ENCODE results near the gene FBL.
"Not testable (repeated sequence)": the region's sequence is repeated elsewhere in the genome, so short reads cannot be mapped to it uniquely, and the experiment has no call there.

The FBL gene

GRCh38 chr19:39845933-39846677 is at the start of gene FBL:
Gene FBL (minus strand): TSS chr19:39846379. CDS start chr19:39846300, 79 bp downstream.
- H3K27ac ChIP-seq (ENCODE audit: low read length) = peak within 1 kb of the TSS; percentile 71; the same call in 1 of the 2 replicates
- peak; percentile 97 for DNase-seq

GRCh38 chr19:39895096-39895495 is 48.9 kb upstream of the FBL start:
- not testable (repeated sequence) for H3K9ac ChIP-seq (ENCODE audit: low read length); H3K79me2 ChIP-seq (ENCODE audit: low read length); H3K36me3 ChIP-seq (replicated peaks; ENCODE audit: insufficient read depth, low read length); H3K27ac ChIP-seq (ENCODE audit: low read length); H3K4me1 ChIP-seq (ENCODE audit: low read length); H3F3A ChIP-seq (ENCODE audit: insufficient read depth, low read length); H3K9me2 ChIP-seq (replicated peaks; ENCODE audit: insufficient read depth, low read length); H3K27me3 ChIP-seq (replicated peaks; ENCODE audit: insufficient read depth, low read length); H3K9me3 ChIP-seq (replicated peaks; ENCODE audit: insufficient read depth, low read length); H3K4me2 ChIP-seq (ENCODE audit: low read depth, low read length); H2AFZ ChIP-seq (ENCODE audit: low read length); DNase-seq; H4K20me1 ChIP-seq (ENCODE audit: insufficient read depth, low read length); H3K4me3 ChIP-seq (ENCODE audit: low read length)

More at GRCh38 chr19:39845933-39846677, at the start of gene FBL:
- peaks cover 30% of the 10 kb centered on the region for H3K4me1 ChIP-seq (ENCODE audit: low read length)
- peak within 1 kb of the TSS; percentile 65 for H2AFZ ChIP-seq (ENCODE audit: low read length)
- H3K36me3 ChIP-seq (replicated peaks; ENCODE audit: insufficient read depth, low read length) = no peaks in the 10 kb centered on the region; the same call in 1 of the 2 replicates
- H4K20me1 ChIP-seq (ENCODE audit: insufficient read depth, low read length) = peaks cover 26% of the 10 kb centered on the region; the same call in 1 of the 2 replicates
- no peaks in the 10 kb centered on the region for H3K9me3 ChIP-seq (replicated peaks; ENCODE audit: insufficient read depth, low read length)
- H3F3A ChIP-seq (ENCODE audit: insufficient read depth, low read length) = peaks cover 18% of the 10 kb centered on the region
- TF ChIP-seq EZH2phosphoT487 (IDR thresholded peaks at IDR 0.05; ENCODE audit: low read length) (no peak), EZH2 (optimal IDR thresholded peaks at IDR 0.05; ENCODE audit: low read depth, low read length) (no peak)
- TF ChIP-seq, protein P1, sequence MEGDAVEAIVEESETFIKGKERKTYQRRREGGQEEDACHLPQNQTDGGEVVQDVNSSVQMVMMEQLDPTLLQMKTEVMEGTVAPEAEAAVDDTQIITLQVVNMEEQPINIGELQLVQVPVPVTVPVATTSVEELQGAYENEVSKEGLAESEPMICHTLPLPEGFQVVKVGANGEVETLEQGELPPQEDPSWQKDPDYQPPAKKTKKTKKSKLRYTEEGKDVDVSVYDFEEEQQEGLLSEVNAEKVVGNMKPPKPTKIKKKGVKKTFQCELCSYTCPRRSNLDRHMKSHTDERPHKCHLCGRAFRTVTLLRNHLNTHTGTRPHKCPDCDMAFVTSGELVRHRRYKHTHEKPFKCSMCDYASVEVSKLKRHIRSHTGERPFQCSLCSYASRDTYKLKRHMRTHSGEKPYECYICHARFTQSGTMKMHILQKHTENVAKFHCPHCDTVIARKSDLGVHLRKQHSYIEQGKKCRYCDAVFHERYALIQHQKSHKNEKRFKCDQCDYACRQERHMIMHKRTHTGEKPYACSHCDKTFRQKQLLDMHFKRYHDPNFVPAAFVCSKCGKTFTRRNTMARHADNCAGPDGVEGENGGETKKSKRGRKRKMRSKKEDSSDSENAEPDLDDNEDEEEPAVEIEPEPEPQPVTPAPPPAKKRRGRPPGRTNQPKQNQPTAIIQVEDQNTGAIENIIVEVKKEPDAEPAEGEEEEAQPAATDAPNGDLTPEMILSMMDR (IDR thresholded peaks at IDR 0.05; ENCODE audit: low read length) = no peak
- H3K9ac ChIP-seq (ENCODE audit: low read length) = peak within 1 kb of the TSS; percentile 95
- no peaks in the 10 kb centered on the region for H3K27me3 ChIP-seq (replicated peaks; ENCODE audit: insufficient read depth, low read length)
- H3K79me2 ChIP-seq (ENCODE audit: low read length) = peaks cover 51% of the 10 kb centered on the region
- peak within 1 kb of the TSS; percentile 98 for H3K4me3 ChIP-seq (ENCODE audit: low read length)
- H3K9me2 ChIP-seq (replicated peaks; ENCODE audit: insufficient read depth, low read length) = no peaks in the 10 kb centered on the region
- peak within 1 kb of the TSS; percentile 93 for H3K4me2 ChIP-seq (ENCODE audit: low read depth, low read length)

DNA sequence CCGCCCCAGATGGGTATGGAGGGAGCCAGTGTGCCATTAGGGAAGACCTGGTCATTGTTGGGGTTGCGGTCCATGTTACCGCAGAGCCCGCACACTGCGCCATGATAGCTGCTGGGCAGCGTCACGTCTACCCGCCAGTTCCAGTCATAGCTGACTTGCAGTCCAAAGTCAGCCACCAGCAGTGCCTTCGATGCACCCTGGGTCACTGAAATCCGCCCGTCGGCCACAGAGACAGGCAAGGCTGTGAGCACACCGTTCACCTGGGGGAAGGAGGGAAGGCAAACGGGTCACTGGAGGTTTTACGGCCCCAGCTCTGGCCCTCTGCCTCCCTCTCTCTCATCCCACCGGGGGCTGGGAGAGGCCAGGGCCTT is 48.0 kb upstream of the FBL start:
- H3K27me3 ChIP-seq (replicated peaks; ENCODE audit: insufficient read depth, low read length); H3F3A ChIP-seq (ENCODE audit: insufficient read depth, low read length); H3K9me3 ChIP-seq (replicated peaks; ENCODE audit: insufficient read depth, low read length); H3K27ac ChIP-seq (ENCODE audit: low read length); H2AFZ ChIP-seq (ENCODE audit: low read length); H3K79me2 ChIP-seq (ENCODE audit: low read length); H3K4me3 ChIP-seq (ENCODE audit: low read length); H4K20me1 ChIP-seq (ENCODE audit: insufficient read depth, low read length); H3K36me3 ChIP-seq (replicated peaks; ENCODE audit: insufficient read depth, low read length); DNase-seq; H3K4me1 ChIP-seq (ENCODE audit: low read length); H3K4me2 ChIP-seq (ENCODE audit: low read depth, low read length); H3K9ac ChIP-seq (ENCODE audit: low read length); H3K9me2 ChIP-seq (replicated peaks; ENCODE audit: insufficient read depth, low read length): not testable (repeated sequence)

GRCh38 chr19:39893366-39894235 is 47.4 kb upstream of the FBL start:
- H3K4me3 ChIP-seq (ENCODE audit: low read length); H4K20me1 ChIP-seq (ENCODE audit: insufficient read depth, low read length); DNase-seq; H3K27me3 ChIP-seq (replicated peaks; ENCODE audit: insufficient read depth, low read length); H3F3A ChIP-seq (ENCODE audit: insufficient read depth, low read length); H3K4me1 ChIP-seq (ENCODE audit: low read length); H3K9me3 ChIP-seq (replicated peaks; ENCODE audit: insufficient read depth, low read length); H3K27ac ChIP-seq (ENCODE audit: low read length); H3K9me2 ChIP-seq (replicated peaks; ENCODE audit: insufficient read depth, low read length); H2AFZ ChIP-seq (ENCODE audit: low read length); H3K36me3 ChIP-seq (replicated peaks; ENCODE audit: insufficient read depth, low read length); H3K9ac ChIP-seq (ENCODE audit: low read length); H3K79me2 ChIP-seq (ENCODE audit: low read length): not testable (repeated sequence)
- peak overlapping the region; percentile 4; the same call in 1 of the 2 replicates for H3K4me2 ChIP-seq (ENCODE audit: low read depth, low read length)

DNA sequence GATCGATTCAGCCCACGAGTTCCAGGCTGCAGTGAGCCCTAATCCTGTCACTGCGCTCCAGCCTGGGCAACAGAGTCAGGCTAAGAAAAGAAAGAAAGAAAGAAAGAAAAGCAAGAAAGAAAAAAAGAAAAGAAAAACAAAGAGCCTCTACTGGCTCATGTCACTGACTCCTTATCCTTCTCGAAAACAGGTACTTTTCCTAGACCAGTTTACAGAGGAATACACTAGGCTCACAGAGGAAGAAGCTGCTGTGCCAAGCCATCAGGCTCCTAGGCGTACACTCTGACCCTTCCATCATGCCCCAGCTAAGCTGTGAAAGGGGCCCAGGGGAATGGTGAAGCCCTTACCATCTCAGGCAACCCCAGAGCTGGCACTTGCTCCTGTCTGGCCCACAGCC is 46.3 kb upstream of the FBL start:
- H3K27ac ChIP-seq (ENCODE audit: low read length); DNase-seq; H3K9ac ChIP-seq (ENCODE audit: low read length); H3K4me3 ChIP-seq (ENCODE audit: low read length); H4K20me1 ChIP-seq (ENCODE audit: insufficient read depth, low read length); H3K36me3 ChIP-seq (replicated peaks; ENCODE audit: insufficient read depth, low read length); H3K9me3 ChIP-seq (replicated peaks; ENCODE audit: insufficient read depth, low read length); H2AFZ ChIP-seq (ENCODE audit: low read length); H3K9me2 ChIP-seq (replicated peaks; ENCODE audit: insufficient read depth, low read length); H3K4me1 ChIP-seq (ENCODE audit: low read length); H3K4me2 ChIP-seq (ENCODE audit: low read depth, low read length); H3F3A ChIP-seq (ENCODE audit: insufficient read depth, low read length); H3K27me3 ChIP-seq (replicated peaks; ENCODE audit: insufficient read depth, low read length); H3K79me2 ChIP-seq (ENCODE audit: low read length): not testable (repeated sequence)

GRCh38 chr19:39891660-39892505 is 45.7 kb upstream of the FBL start:
- not testable (repeated sequence) for H3K4me1 ChIP-seq (ENCODE audit: low read length); H3F3A ChIP-seq (ENCODE audit: insufficient read depth, low read length); H3K4me2 ChIP-seq (ENCODE audit: low read depth, low read length); H3K36me3 ChIP-seq (replicated peaks; ENCODE audit: insufficient read depth, low read length); H3K9ac ChIP-seq (ENCODE audit: low read length); H4K20me1 ChIP-seq (ENCODE audit: insufficient read depth, low read length); H3K9me3 ChIP-seq (replicated peaks; ENCODE audit: insufficient read depth, low read length); H3K27me3 ChIP-seq (replicated peaks; ENCODE audit: insufficient read depth, low read length); H3K27ac ChIP-seq (ENCODE audit: low read length); H3K79me2 ChIP-seq (ENCODE audit: low read length); H3K9me2 ChIP-seq (replicated peaks; ENCODE audit: insufficient read depth, low read length); H2AFZ ChIP-seq (ENCODE audit: low read length); DNase-seq; H3K4me3 ChIP-seq (ENCODE audit: low read length)

Data from MM.1S (cell line).